IMR-90 (cell line): ENCODE results near the gene KIF13A. TPM values are rescaled to one million over a fixed set of nuclear protein-coding genes. Genes with fewer than 3 reads are reported as not detected.
A peak's percentile ranks its signal among the peaks of the same experiment; 100 is the strongest.

Experiments
- ATAC-seq: fragments of 200-7000 bp; cut with Tn5 transposase; 2 replicates; pipeline ENCODE4 v1.9.1; 2020; ENCODE audit warnings: low read depth, mild to moderate bottlenecking, moderate library complexity
- BruUV-seq: library from RNA; stranded (reverse); fragments of 400-500 nt; replicated peaks from 2 replicates; lab custom pipeline; 2021; lab: Mats Ljungman, UMichigan
- CTCF ChIA-PET: fragments of 300-600 bp; formaldehyde crosslinking; extraction: SDS; loops from one replicate; lab custom pipeline; 2021; ENCODE audit warnings: antibody characterized with exemption; lab: Yijun Ruan, JAX
- POLR2A ChIA-PET: fragments of 300-600 bp; sonication (Branson Sonifier 250); formaldehyde crosslinking; loops from one replicate; lab custom pipeline; 2022; ENCODE audit warnings: antibody characterized with exemption; ENCODE audit not compliant: unreplicated experiment; lab: Charles Lee
- DNase-seq: peaks from one replicate; pipeline ENCODE4 v3.0.0; 2013
- H2AFZ ChIP-seq: replicated peaks from 2 replicates; pipeline ENCODE3; 2013; ENCODE audit warnings: low read length, mild to moderate bottlenecking; ENCODE audit not compliant: poor library complexity
- H2AK5ac ChIP-seq: 2 replicates; pipeline ENCODE4 v1.6.1; 2013; ENCODE audit warnings: low read depth, low read length, inconsistent platforms
- H2AK9ac ChIP-seq: replicated peaks from 2 replicates; pipeline ENCODE3; 2013; ENCODE audit warnings: mild to moderate bottlenecking, low read depth, low read length, moderate library complexity; ENCODE audit not compliant: poor library complexity
- H2BK120ac ChIP-seq: 2 replicates; pipeline ENCODE4 v1.6.1; 2013; ENCODE audit warnings: low read depth, low read length, inconsistent platforms
- H2BK15ac ChIP-seq: 3 replicates; pipeline ENCODE4 v1.6.1; 2013; ENCODE audit warnings: low read depth, low read length, inconsistent platforms
- H2BK20ac ChIP-seq: 2 replicates; pipeline ENCODE4 v1.6.1; 2013; ENCODE audit warnings: low read depth, mild to moderate bottlenecking, inconsistent platforms, low read length, moderate library complexity
- H2BK5ac ChIP-seq: 2 replicates; pipeline ENCODE4 v1.6.1; 2013; ENCODE audit warnings: mild to moderate bottlenecking, low read depth, low read length, inconsistent platforms; ENCODE audit not compliant: poor library complexity, severe bottlenecking
- H3K14ac ChIP-seq: replicated peaks from 2 replicates; pipeline ENCODE4 v1.6.1; 2013; ENCODE audit warnings: low read depth, low read length, inconsistent platforms
- H3K18ac ChIP-seq: 2 replicates; pipeline ENCODE4 v1.6.1; 2013; ENCODE audit warnings: low read depth, low read length, control low read depth
- H3K23ac ChIP-seq: 2 replicates; pipeline ENCODE4 v1.6.1; 2013; ENCODE audit warnings: low read depth, low read length, inconsistent platforms
- H3K27ac ChIP-seq: 2 replicates; pipeline ENCODE4 v1.5.1; 2013; ENCODE audit warnings: mild to moderate bottlenecking, control low read depth, low read length; ENCODE audit not compliant: insufficient read depth
- H3K27me3 ChIP-seq: 2 replicates; pipeline ENCODE4 v1.6.1; 2013; ENCODE audit warnings: low read length; ENCODE audit not compliant: control insufficient read depth, insufficient read depth
- H3K36me3 ChIP-seq: 2 replicates; pipeline ENCODE4 v1.6.1; 2013; ENCODE audit warnings: low read length, mixed read lengths; ENCODE audit not compliant: control insufficient read depth, insufficient read depth
- H3K4ac ChIP-seq: 2 replicates; pipeline ENCODE4 v1.6.1; 2013; ENCODE audit warnings: low read depth, low read length, inconsistent platforms
- H3K4me1 ChIP-seq: 2 replicates; pipeline ENCODE4 v1.6.1; 2013; ENCODE audit warnings: low read length, mixed read lengths; ENCODE audit not compliant: control insufficient read depth, insufficient read depth
- H3K4me2 ChIP-seq: 2 replicates; pipeline ENCODE4 v1.6.1; 2013; ENCODE audit warnings: low read depth, mild to moderate bottlenecking, control low read depth, low read length, moderate library complexity
- H3K4me3 ChIP-seq: 2 replicates; pipeline ENCODE4 v1.5.1; 2013; ENCODE audit warnings: low read depth, mild to moderate bottlenecking, control low read depth, low read length, moderate library complexity; ENCODE audit not compliant: insufficient read depth
- H3K56ac ChIP-seq: 2 replicates; pipeline ENCODE4 v1.6.1; 2013; ENCODE audit warnings: low read length, inconsistent platforms; ENCODE audit not compliant: insufficient read depth; ENCODE audit errors: extremely low read depth
- H3K79me1 ChIP-seq, 2 experiments: 2 replicates each; pipeline ENCODE4 v1.6.1; 2013; ENCODE audit warnings: low read length in 2 of 2, inconsistent platforms in 1 of 2, low read depth in 1 of 2
- H3K9ac ChIP-seq: 2 replicates; pipeline ENCODE4 v1.6.1; 2013; ENCODE audit warnings: low read depth, low read length, control low read depth
- H3K9me1 ChIP-seq: 2 replicates; pipeline ENCODE4 v1.6.1; 2013; ENCODE audit warnings: low read length, inconsistent platforms; ENCODE audit not compliant: insufficient read depth
- H3K9me3 ChIP-seq: 2 replicates; pipeline ENCODE4 v1.6.1; 2013; ENCODE audit warnings: low read length; ENCODE audit not compliant: control insufficient read depth, insufficient read depth
- H4K20me1 ChIP-seq: 2 replicates; pipeline ENCODE4 v1.6.1; 2013; ENCODE audit warnings: low read length, inconsistent platforms; ENCODE audit not compliant: insufficient read depth
- H4K5ac ChIP-seq: 2 replicates; pipeline ENCODE4 v1.6.1; 2013; ENCODE audit warnings: mild to moderate bottlenecking, low read depth, low read length, control low read depth
- H4K8ac ChIP-seq, 2 experiments: 2 replicates each; pipeline ENCODE4 v1.6.1; 2013; ENCODE audit warnings: low read depth in 2 of 2, low read length in 2 of 2, control low read depth in 1 of 2, inconsistent platforms in 1 of 2
- H4K91ac ChIP-seq: 2 replicates; pipeline ENCODE4 v1.6.1; 2013; ENCODE audit warnings: low read depth, low read length, inconsistent platforms; ENCODE audit not compliant: insufficient read depth
- POLR2A ChIP-seq: IDR thresholded peaks from 2 replicates; pipeline ENCODE4 v1.6.1; 2012; ENCODE audit warnings: mild to moderate bottlenecking, low read depth, low read length
- USF2 ChIP-seq: fragments of 150-350 bp; IDR thresholded peaks from 2 replicates; pipeline ENCODE4 v1.6.1; 2017; ENCODE audit warnings: mild to moderate bottlenecking, antibody characterized with exemption, low read length, low read depth
- WGBS, 2 experiments: methylation state at CpG; one replicate each; pipeline versions ENCODE4 v1.1.5 to v1.1.7; 2013; ENCODE audit warnings: missing lambda C conversion rate in 2 of 2; ENCODE audit not compliant: insufficient read length in 1 of 2; ENCODE audit errors: extremely low coverage in 2 of 2; 5-methylcytosine and 5-hydroxymethylcytosine counted together
- dilution Hi-C: fragments of 300-500 bp; cut with HindIII; formaldehyde crosslinking; loops from one replicate; pipeline ENCODE4 v1.14.3; 2018; ENCODE audit warnings: low sequenced_read_pairs; ENCODE audit not compliant: unreplicated experiment
- in situ Hi-C: fragments of 300-500 bp; cut with MboI; formaldehyde crosslinking; loops from 3 replicates; pipeline ENCODE4 v1.14.3; 2019; ENCODE audit warnings: low sequenced_read_pairs, inconsistent platforms, mixed read lengths
- intact Hi-C: fragments of 100-400 bp; cut with micrococcal nuclease; formaldehyde crosslinking; loops from 2 replicates; pipeline ENCODE4 v1.10.0; 2022
- polyA plus RNA-seq, 3 experiments: library from polyadenylated mRNA; depleted of rRNA; stranded (reverse); fragments of >200 nt; gene quantifications; 2 replicates each; pipeline ENCODE4 v1.2.3, GENCODE V29; 2012; ENCODE audit warnings: low replicate concordance in 1 of 3
- total RNA-seq: library from RNA; depleted of rRNA; stranded (reverse); fragments of >200 nt; gene quantifications from 2 replicates; pipeline ENCODE4 v1.2.3, GENCODE V29; 2012

Gene KIF13A
- total and polyA plus RNA-seq, 2 of the 4 experiments (the other 2 are of a cell fraction), result 23.3 to 51.8 TPM

GRCh38 chr6:17719323-17720041 lies 268.0 kb downstream of the KIF13A start:
- no peaks in the 10 kb centered on the region for H3K27me3 ChIP-seq
- H3K18ac ChIP-seq, result no peak overlapping the region
- no peak overlapping the region for H2AK5ac ChIP-seq
- H2BK20ac ChIP-seq, result no peak overlapping the region
- no CpG with 5 or more reads among the region's 3 CpGs for WGBS, 2 experiments
- ChIA-PET CTCF (no interaction called here), POLR2A (no interaction called here)
- H4K8ac ChIP-seq, result no peak overlapping the region
- DNase-seq, result no peak
- no peak overlapping the region for H2BK120ac ChIP-seq
- H3K9ac ChIP-seq, result no peak overlapping the region
- no peak overlapping the region for H3K4ac ChIP-seq
- no peak overlapping the region for H3K14ac ChIP-seq
- no peak overlapping the region for H2BK15ac ChIP-seq
- H3K4me3 ChIP-seq, result no peak overlapping the region
- peak overlapping the region; percentile 56 for H2AFZ ChIP-seq
- H3K79me1 ChIP-seq, result no peaks in the 10 kb centered on the region
- H3K56ac ChIP-seq, result no peak overlapping the region
- no peak overlapping the region for H3K27ac ChIP-seq
- H2AK9ac ChIP-seq, result peak overlapping the region; percentile 57
- BruUV-seq, result no TSS peak
- no peaks in the 10 kb centered on the region for H4K20me1 ChIP-seq
- no peak overlapping the region for H4K91ac ChIP-seq
- no peak overlapping the region for H3K23ac ChIP-seq
- ATAC-seq, result no peak
- peaks cover 10% of the 10 kb centered on the region for H3K4me1 ChIP-seq
- no peak for TF ChIP-seq USF2
- TF ChIP-seq POLR2A, result no peak
- no peak overlapping the region for H3K4me2 ChIP-seq
- H4K5ac ChIP-seq, result no peak overlapping the region
- H2BK5ac ChIP-seq, result no peak overlapping the region
- H3K9me1 ChIP-seq, result peaks cover 5% of the 10 kb centered on the region
- H3K36me3 ChIP-seq, result no peaks in the 10 kb centered on the region
- in situ Hi-C loops, result no loop called here
- no peaks in the 10 kb centered on the region for H3K9me3 ChIP-seq
- dilution Hi-C loops, result no loop called here
- intact Hi-C loops, result no loop called here
